GM23248 (cell line): ENCODE data around the gene HOXA2. TPM values are rescaled to one million over a fixed set of nuclear protein-coding genes. Genes with fewer than 3 reads are reported as not detected.

Experiments
- DNase-seq: peaks from one replicate; pipeline ENCODE4 v3.0.0-alpha.2; 2015
- H2AFZ ChIP-seq: fragments of 200-600 bp; sonication (generic); 2 replicates; pipeline ENCODE4 v1.6.1; 2016; ENCODE audit warnings: antibody characterized with exemption
- H3F3A ChIP-seq: fragments of 200-600 bp; sonication (generic); 2 replicates; pipeline ENCODE4 v1.6.1; 2016; ENCODE audit warnings: mild to moderate bottlenecking, antibody characterized with exemption, mixed run types; ENCODE audit not compliant: insufficient read depth
- H3K27ac ChIP-seq: fragments of 200-600 bp; sonication (generic); 2 replicates; pipeline ENCODE4 v1.5.1; 2016; ENCODE audit warnings: mild to moderate bottlenecking
- H3K27me3 ChIP-seq: fragments of 200-600 bp; sonication (generic); replicated peaks from 2 replicates; pipeline ENCODE4 v1.6.1; 2016; ENCODE audit warnings: mild to moderate bottlenecking; ENCODE audit not compliant: insufficient read depth
- H3K36me3 ChIP-seq: fragments of 200-600 bp; sonication (generic); 2 replicates; pipeline ENCODE4 v1.6.1; 2016; ENCODE audit warnings: low read depth, mild to moderate bottlenecking
- H3K4me1 ChIP-seq: fragments of 200-600 bp; sonication (generic); 2 replicates; pipeline ENCODE4 v1.6.1; 2016; ENCODE audit warnings: mild to moderate bottlenecking; ENCODE audit not compliant: insufficient read depth
- H3K4me2 ChIP-seq: fragments of 200-600 bp; sonication (generic); one replicate; pipeline ENCODE4 v1.6.1; 2016; ENCODE audit warnings: mild to moderate bottlenecking; ENCODE audit not compliant: unreplicated experiment
- H3K4me3 ChIP-seq: fragments of 200-600 bp; sonication (generic); 2 replicates; pipeline ENCODE4 v1.5.1; 2016; ENCODE audit warnings: mild to moderate bottlenecking
- H3K79me2 ChIP-seq: fragments of 200-600 bp; sonication (generic); 2 replicates; pipeline ENCODE4 v1.6.1; 2016; ENCODE audit warnings: mild to moderate bottlenecking; ENCODE audit not compliant: insufficient read depth
- H3K9ac ChIP-seq: fragments of 200-600 bp; sonication (generic); 2 replicates; pipeline ENCODE4 v1.6.1; 2016; ENCODE audit warnings: mild to moderate bottlenecking
- H3K9me2 ChIP-seq: fragments of 200-600 bp; sonication (generic); 2 replicates; pipeline ENCODE4 v1.6.1; 2016; ENCODE audit warnings: mixed run types, mild to moderate bottlenecking, moderate library complexity; ENCODE audit not compliant: insufficient read depth
- H3K9me3 ChIP-seq: fragments of 200-600 bp; sonication (generic); one replicate; pipeline ENCODE4 v1.6.1; 2017; ENCODE audit warnings: low read depth
- H4K20me1 ChIP-seq: fragments of 200-600 bp; sonication (generic); 2 replicates; pipeline ENCODE4 v1.6.0; 2016; ENCODE audit not compliant: insufficient read depth
- EZH2 ChIP-seq: fragments of 200-600 bp; sonication (generic); IDR thresholded peaks from 2 replicates; pipeline ENCODE4 v1.6.1; 2018; ENCODE audit warnings: antibody characterized with exemption, mild to moderate bottlenecking; ENCODE audit not compliant: insufficient read depth, poor library complexity, severe bottlenecking
- EZH2phosphoT487 ChIP-seq: fragments of 200-600 bp; sonication (generic); IDR thresholded peaks from 2 replicates; pipeline ENCODE4 v1.6.1; 2018; ENCODE audit warnings: antibody characterized with exemption, moderate library complexity, mild to moderate bottlenecking, low read depth; ENCODE audit not compliant: insufficient read depth
- WGBS, 2 experiments: methylation state at CpG; one replicate each; pipeline ENCODE4 v1.1.6; 2015 to 2017; ENCODE audit warnings: low lambda C conversion rate in 2 of 2, low coverage in 1 of 2; ENCODE audit errors: missing lambda C conversion rate in 2 of 2; 5-methylcytosine and 5-hydroxymethylcytosine counted together
- in situ Hi-C: fragments of 300-500 bp; cut with MboI; formaldehyde crosslinking; loops from 2 replicates; pipeline ENCODE4 v1.15.0; 2020
- polyA plus RNA-seq: library from polyadenylated mRNA; unstranded; fragments of >200 nt; fragmentation: Nextera tagmentation; extraction: Ambion mirVana; gene quantifications from 2 replicates; pipeline ENCODE4 v1.2.1, GENCODE V29; 2016
- total RNA-seq: library from RNA; depleted of rRNA; stranded (reverse); fragments of >200 nt; shearing (Covaris generic); gene quantifications from 2 replicates; pipeline ENCODE4 v1.2.3, GENCODE V29; 2014

HOXA2 gene
- total and polyA plus RNA-seq, 2 experiments from 2014 or later, result not detected

- H3K4me1 ChIP-seq, result peaks cover 23% of the 10 kb centered on the region
- H3K4me3 ChIP-seq, result 0 out of 2 replicates have a peak overlapping the region, but pooled peaks have one; percentile 10
- H3K27me3 ChIP-seq, result no peaks in the 10 kb centered on the region
- peaks cover 7% of the 10 kb centered on the region for H3K36me3 ChIP-seq
- peak overlapping the region; percentile 48 for H3K4me2 ChIP-seq
- peaks cover 39% of the 10 kb centered on the region for H3F3A ChIP-seq
- 86 to 87% methylated on average over 18 of the region's 18 CpGs for WGBS, 2 experiments
- H4K20me1 ChIP-seq, result no peaks in the 10 kb centered on the region
- no peak for DNase-seq
- H3K27ac ChIP-seq, result peak overlapping the region; percentile 82
- H2AFZ ChIP-seq, result no peak overlapping the region
- H3K9ac ChIP-seq, result peak overlapping the region; percentile 49
- in situ Hi-C loops, result no loop called here
- H3K9me2 ChIP-seq, result no peaks in the 10 kb centered on the region
- peaks cover 73% of the 10 kb centered on the region for H3K79me2 ChIP-seq
- H3K9me3 ChIP-seq, result no peaks in the 10 kb centered on the region
- TF ChIP-seq EZH2, result no peak
These were observed 31.1 kb upstream of the HOXA2 start for GRCh38 chr7:27133409-27134231.

- H3K27ac ChIP-seq, result no peak overlapping the region
- H3K9me3 ChIP-seq, result no peaks in the 10 kb centered on the region
- TF ChIP-seq EZH2, result no peak
- TF ChIP-seq EZH2phosphoT487, result no peak
- peaks cover 23% of the 10 kb centered on the region for H3K4me1 ChIP-seq
- peaks cover 39% of the 10 kb centered on the region for H3F3A ChIP-seq
- no peak overlapping the region for H3K4me3 ChIP-seq
- H3K27me3 ChIP-seq, result no peaks in the 10 kb centered on the region
- H3K79me2 ChIP-seq, result peaks cover 70% of the 10 kb centered on the region
- no peak for DNase-seq
- WGBS, 2 experiments, result 81 to 83% methylated on average over 6 of the region's 6 CpGs
- no peaks in the 10 kb centered on the region for H3K9me2 ChIP-seq
- no peak overlapping the region for H3K4me2 ChIP-seq
- in situ Hi-C loops, result no loop called here
- H3K36me3 ChIP-seq, result peaks cover 7% of the 10 kb centered on the region; the same call in 1 of the 2 replicates
- no peak overlapping the region for H3K9ac ChIP-seq
- no peaks in the 10 kb centered on the region for H4K20me1 ChIP-seq
- H2AFZ ChIP-seq, result no peak overlapping the region
These were observed 30.5 kb upstream of the HOXA2 start for GRCh38 chr7:27132978-27133377.

- Histone ChIP-seq H3F3A (peaks cover 39% of the 10 kb centered on the region), H3K4me3 (no peak overlapping the region), H3K9me2 (no peaks in the 10 kb centered on the region), H3K36me3 (0 out of 2 replicates have a peak, but pooled peaks cover under 1% of the 10 kb centered on the region), H3K79me2 (peaks cover 69% of the 10 kb centered on the region), H2AFZ (no peak overlapping the region), H3K9me3 (no peaks in the 10 kb centered on the region), H3K27me3 (no peaks in the 10 kb centered on the region), H3K4me2 (no peak overlapping the region), H3K27ac (no peak overlapping the region), H3K9ac (no peak overlapping the region), H4K20me1 (no peaks in the 10 kb centered on the region), H3K4me1 (peaks cover 23% of the 10 kb centered on the region)
- no peak for TF ChIP-seq EZH2phosphoT487
- TF ChIP-seq EZH2, result no peak
- in situ Hi-C loops, result no loop called here
- DNase-seq, result no peak
- 95 to 98% methylated on average over 2 of the region's 2 CpGs for WGBS, 2 experiments
These were observed 29.7 kb upstream of the HOXA2 start for GRCh38 chr7:27132214-27132613.

- peak; percentile 58 for DNase-seq
- no peak for TF ChIP-seq EZH2phosphoT487
- TF ChIP-seq EZH2, result no peak
- Histone ChIP-seq H3K79me2 (peaks cover 61% of the 10 kb centered on the region), H3K4me2 (peak overlapping the region; percentile 80), H3K4me1 (peaks cover 23% of the 10 kb centered on the region), H3K9me2 (no peaks in the 10 kb centered on the region), H3K9ac (peak overlapping the region; percentile 89), H3K9me3 (no peaks in the 10 kb centered on the region), H3K4me3 (peak overlapping the region; percentile 78), H3K27ac (peak overlapping the region; percentile 70), H3K27me3 (no peaks in the 10 kb centered on the region), H3F3A (peaks cover 39% of the 10 kb centered on the region), H4K20me1 (no peaks in the 10 kb centered on the region), H3K36me3 (no peaks in the 10 kb centered on the region), H2AFZ (peak overlapping the region; percentile 78)
- in situ Hi-C loops, result no loop called here
- WGBS, 2 experiments, result 16 to 18% methylated on average over 12 of the region's 12 CpGs
These were observed 28.9 kb upstream of the HOXA2 start for GRCh38 chr7:27131390-27131819.
